ENCODE results near the gene SPIRE1.

Gene SPIRE1

DNA sequence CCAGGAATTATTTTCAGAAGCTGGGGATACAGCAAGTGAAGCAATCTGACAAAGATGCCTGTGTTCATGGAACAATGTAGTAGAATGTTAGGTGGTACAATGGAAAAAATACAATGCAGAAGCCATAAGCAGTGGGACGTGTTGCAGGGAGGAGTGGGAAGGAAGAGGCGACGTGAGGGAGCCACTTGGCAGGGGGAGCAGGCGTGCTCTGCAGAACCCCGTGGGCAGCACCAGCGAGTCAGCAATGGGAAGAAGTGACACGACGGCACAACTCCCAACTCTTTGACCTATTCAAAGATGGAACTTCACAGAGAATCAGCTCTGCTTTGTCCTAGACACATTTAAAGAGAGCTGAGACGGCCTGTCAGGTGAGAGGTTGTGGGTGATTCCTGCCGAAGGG, 219.7 kb downstream of the SPIRE1 start:
- no peak for TF ChIP-seq FOXM1 (IDR thresholded peaks at IDR 0.05; ENCODE audit: borderline replicate concordance, low read depth)
- TF ChIP-seq YY1 (IDR thresholded peaks at IDR 0.05; ENCODE audit: low read depth): no peak

- TF ChIP-seq EP300 (IDR thresholded peaks at IDR 0.05; ENCODE audit: borderline replicate concordance) (no peak), ZBTB7A (IDR thresholded peaks at IDR 0.05; ENCODE audit: low read depth) (no peak), FOXM1 (IDR thresholded peaks at IDR 0.05; ENCODE audit: borderline replicate concordance, low read depth) (no peak), TCF12 (IDR thresholded peaks at IDR 0.05; ENCODE audit: low read depth) (no peak), CEBPB (IDR thresholded peaks at IDR 0.05) (no peak), NFIC (IDR thresholded peaks at IDR 0.05) (no peak), YY1 (IDR thresholded peaks at IDR 0.05; ENCODE audit: low read depth) (no peak), TEAD4 (IDR thresholded peaks at IDR 0.05) (no peak), MAX (IDR thresholded peaks at IDR 0.05) (no peak), CREB1 (IDR thresholded peaks at IDR 0.05; ENCODE audit: low read depth) (no peak), TAF1 (IDR thresholded peaks at IDR 0.05; ENCODE audit: low read depth) (no peak), RAD21 (IDR thresholded peaks at IDR 0.05; ENCODE audit: low read depth) (no peak)
- TF ChIP-seq, protein P1, sequence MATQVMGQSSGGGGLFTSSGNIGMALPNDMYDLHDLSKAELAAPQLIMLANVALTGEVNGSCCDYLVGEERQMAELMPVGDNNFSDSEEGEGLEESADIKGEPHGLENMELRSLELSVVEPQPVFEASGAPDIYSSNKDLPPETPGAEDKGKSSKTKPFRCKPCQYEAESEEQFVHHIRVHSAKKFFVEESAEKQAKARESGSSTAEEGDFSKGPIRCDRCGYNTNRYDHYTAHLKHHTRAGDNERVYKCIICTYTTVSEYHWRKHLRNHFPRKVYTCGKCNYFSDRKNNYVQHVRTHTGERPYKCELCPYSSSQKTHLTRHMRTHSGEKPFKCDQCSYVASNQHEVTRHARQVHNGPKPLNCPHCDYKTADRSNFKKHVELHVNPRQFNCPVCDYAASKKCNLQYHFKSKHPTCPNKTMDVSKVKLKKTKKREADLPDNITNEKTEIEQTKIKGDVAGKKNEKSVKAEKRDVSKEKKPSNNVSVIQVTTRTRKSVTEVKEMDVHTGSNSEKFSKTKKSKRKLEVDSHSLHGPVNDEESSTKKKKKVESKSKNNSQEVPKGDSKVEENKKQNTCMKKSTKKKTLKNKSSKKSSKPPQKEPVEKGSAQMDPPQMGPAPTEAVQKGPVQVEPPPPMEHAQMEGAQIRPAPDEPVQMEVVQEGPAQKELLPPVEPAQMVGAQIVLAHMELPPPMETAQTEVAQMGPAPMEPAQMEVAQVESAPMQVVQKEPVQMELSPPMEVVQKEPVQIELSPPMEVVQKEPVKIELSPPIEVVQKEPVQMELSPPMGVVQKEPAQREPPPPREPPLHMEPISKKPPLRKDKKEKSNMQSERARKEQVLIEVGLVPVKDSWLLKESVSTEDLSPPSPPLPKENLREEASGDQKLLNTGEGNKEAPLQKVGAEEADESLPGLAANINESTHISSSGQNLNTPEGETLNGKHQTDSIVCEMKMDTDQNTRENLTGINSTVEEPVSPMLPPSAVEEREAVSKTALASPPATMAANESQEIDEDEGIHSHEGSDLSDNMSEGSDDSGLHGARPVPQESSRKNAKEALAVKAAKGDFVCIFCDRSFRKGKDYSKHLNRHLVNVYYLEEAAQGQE (IDR thresholded peaks at IDR 0.05; ENCODE audit: low read depth): no peak
Measured at GRCh38 chr18:12435867-12436266, 222.0 kb downstream of the SPIRE1 start.

DNA sequence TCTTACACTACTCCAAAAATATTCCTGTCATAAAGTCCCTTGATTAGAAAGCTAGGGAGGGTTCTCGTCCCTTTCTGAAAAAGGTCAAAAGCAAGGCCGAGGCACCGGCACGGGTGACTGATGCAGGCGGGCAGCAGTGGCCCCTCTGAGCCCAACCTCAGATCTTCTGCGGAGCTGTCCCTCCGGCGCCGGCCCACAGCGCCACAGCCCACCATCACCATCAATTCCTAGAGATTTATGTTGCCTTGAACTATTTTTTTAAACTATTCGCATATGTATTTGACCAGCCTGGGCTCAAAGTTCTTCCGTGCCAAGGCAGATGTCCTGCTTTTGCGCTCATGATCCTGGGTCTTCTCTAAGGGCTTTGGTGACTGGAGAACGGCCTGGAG, 223.4 kb downstream of the SPIRE1 start:
- no peak for TF ChIP-seq TAF1 (IDR thresholded peaks at IDR 0.05; ENCODE audit: low read depth)
- TF ChIP-seq CEBPB (IDR thresholded peaks at IDR 0.05): no peak
- TF ChIP-seq ZBTB7A (IDR thresholded peaks at IDR 0.05; ENCODE audit: low read depth): no peak
- TF ChIP-seq TCF12 (IDR thresholded peaks at IDR 0.05; ENCODE audit: low read depth): no peak
- TF ChIP-seq USF1 (IDR thresholded peaks at IDR 0.05): no peak
- no peak for TF ChIP-seq EGR1 (IDR thresholded peaks at IDR 0.05)
- no peak for TF ChIP-seq MAX (IDR thresholded peaks at IDR 0.05)
- no peak for TF ChIP-seq YY1 (IDR thresholded peaks at IDR 0.05; ENCODE audit: low read depth)
- no peak for TF ChIP-seq TEAD4 (IDR thresholded peaks at IDR 0.05)
- TF ChIP-seq, protein P1 (IDR thresholded peaks at IDR 0.05; ENCODE audit: low read depth): no peak
- TF ChIP-seq NFIC (IDR thresholded peaks at IDR 0.05): no peak
- TF ChIP-seq RAD21 (IDR thresholded peaks at IDR 0.05; ENCODE audit: low read depth): no peak
- no peak for TF ChIP-seq CREB1 (IDR thresholded peaks at IDR 0.05; ENCODE audit: low read depth)
- no peak for TF ChIP-seq FOXM1 (IDR thresholded peaks at IDR 0.05; ENCODE audit: borderline replicate concordance, low read depth)

GRCh38 chr18:12433829-12434540, 223.9 kb downstream of the SPIRE1 start:
- no peak for TF ChIP-seq EGR1 (IDR thresholded peaks at IDR 0.05)
- no peak for TF ChIP-seq TEAD4 (IDR thresholded peaks at IDR 0.05)
- TF ChIP-seq CREB1 (IDR thresholded peaks at IDR 0.05; ENCODE audit: low read depth): no peak
- no peak for TF ChIP-seq FOXM1 (IDR thresholded peaks at IDR 0.05; ENCODE audit: borderline replicate concordance, low read depth)
- TF ChIP-seq CEBPB (IDR thresholded peaks at IDR 0.05): no peak
- no peak for TF ChIP-seq TCF12 (IDR thresholded peaks at IDR 0.05; ENCODE audit: low read depth)
- TF ChIP-seq TAF1 (IDR thresholded peaks at IDR 0.05; ENCODE audit: low read depth): no peak
- TF ChIP-seq USF1 (IDR thresholded peaks at IDR 0.05): no peak
- no peak for TF ChIP-seq MAX (IDR thresholded peaks at IDR 0.05)
- TF ChIP-seq, protein P1 (IDR thresholded peaks at IDR 0.05; ENCODE audit: low read depth): no peak
- no peak for TF ChIP-seq EP300 (IDR thresholded peaks at IDR 0.05; ENCODE audit: borderline replicate concordance)
- no peak for TF ChIP-seq ZBTB7A (IDR thresholded peaks at IDR 0.05; ENCODE audit: low read depth)
- no peak for TF ChIP-seq NFIC (IDR thresholded peaks at IDR 0.05)
- TF ChIP-seq YY1 (IDR thresholded peaks at IDR 0.05; ENCODE audit: low read depth): no peak
- TF ChIP-seq RAD21 (IDR thresholded peaks at IDR 0.05; ENCODE audit: low read depth): no peak

Data from Ishikawa (cell line).